GM18499 (cell line): ENCODE data around the gene MAML3.

ENCODE experiments used
- ATAC-seq: cut with Tn5 transposase; IDR thresholded peaks from one replicate; pipeline ENCODE4 v1.9.1; 2021; ENCODE audit warnings: moderate number of reproducible peaks; ENCODE audit not compliant: insufficient read depth, unreplicated experiment

MAML3 gene

DNA sequence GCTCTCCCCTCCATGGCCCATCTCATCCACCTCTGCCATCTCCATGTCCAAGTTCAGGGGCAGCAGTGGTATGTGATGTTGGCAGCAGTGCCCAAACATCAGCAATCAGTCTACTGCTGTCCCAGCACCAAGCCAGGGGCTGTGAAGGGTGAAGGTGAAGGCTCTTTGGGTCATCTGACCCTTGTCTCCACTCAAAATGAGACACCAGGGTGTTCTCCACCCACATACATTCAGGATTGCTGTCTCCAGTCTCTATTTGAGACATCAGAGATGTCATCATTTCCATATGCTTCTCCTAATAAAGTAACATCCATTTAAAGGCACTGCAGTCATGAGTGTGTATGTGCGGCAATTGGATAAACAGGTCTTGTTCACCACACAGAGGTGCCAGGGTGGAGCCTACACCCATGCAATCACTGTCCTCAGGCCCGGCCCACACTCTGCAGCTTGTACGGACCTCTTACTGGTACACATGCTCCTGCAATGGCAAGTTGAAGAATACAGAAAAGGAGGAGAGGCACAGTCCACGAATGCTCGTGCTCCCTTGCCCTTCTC lies 22.2 kb downstream of the MAML3 start:
- no peak for ATAC-seq

- ATAC-seq, result no peak
Observed at GRCh38 chr4:140130677-140131076, 23.3 kb downstream of the MAML3 start.

GRCh38 chr4:140127422-140127821 lies 26.6 kb downstream of the MAML3 start:
- ATAC-seq, result no peak

GRCh38 chr4:140126261-140126660 lies 27.7 kb downstream of the MAML3 start:
- ATAC-seq, result no peak

DNA sequence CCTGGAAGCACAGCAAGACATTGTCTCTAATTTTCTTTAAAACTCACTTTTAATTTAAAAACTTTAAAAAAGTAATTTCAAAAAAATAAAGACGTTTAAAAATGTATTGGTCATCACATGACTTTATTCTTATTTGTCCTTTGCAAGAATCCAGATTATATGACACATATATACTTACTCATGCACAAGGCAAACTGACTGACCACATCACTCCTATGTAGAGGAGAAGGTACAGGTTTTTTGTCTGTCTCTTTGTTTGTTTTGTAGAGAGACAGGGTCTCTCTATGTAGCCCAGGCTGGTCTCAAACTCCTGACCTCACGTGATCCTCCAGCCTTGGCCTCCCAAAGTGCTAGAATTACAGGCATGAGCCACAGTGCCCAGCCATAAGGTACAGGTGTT lies 28.6 kb downstream of the MAML3 start:
- ATAC-seq, result no peak

DNA sequence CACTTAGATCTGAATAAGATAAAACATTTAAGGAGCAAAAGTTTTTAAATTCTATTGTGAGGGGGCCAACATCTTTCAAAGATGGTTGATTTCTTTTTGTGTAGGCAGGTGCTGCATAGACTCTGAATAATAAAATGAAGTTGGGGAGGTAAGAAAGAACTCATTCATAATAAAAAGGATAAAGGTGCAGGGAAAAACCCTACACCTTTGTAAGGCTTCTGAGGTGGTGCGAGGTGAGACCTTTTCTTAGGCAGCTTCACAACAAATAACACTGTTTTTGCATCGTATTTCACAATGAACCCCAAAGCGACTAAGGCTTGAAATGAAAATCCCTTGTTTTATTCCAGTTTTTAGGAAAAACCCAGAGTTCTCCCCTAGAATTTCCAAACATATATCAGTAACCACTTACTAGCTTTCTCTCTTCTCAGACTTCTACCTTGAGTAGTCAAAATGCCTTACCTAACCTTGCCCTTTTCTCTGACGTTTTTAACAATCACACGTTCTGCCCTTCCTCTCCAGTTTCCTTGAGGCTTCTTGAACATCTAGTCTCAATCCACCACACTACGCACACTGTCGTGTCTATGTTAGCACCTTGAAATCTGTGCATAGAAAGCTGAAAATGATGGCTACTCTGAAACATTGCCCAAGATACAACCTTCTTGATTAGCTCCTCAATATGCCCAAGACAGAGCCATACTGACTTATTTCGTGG lies 30.2 kb downstream of the MAML3 start:
- no peak for ATAC-seq

GRCh38 chr4:140122891-140123290 lies 31.1 kb downstream of the MAML3 start:
- ATAC-seq, result no peak

DNA sequence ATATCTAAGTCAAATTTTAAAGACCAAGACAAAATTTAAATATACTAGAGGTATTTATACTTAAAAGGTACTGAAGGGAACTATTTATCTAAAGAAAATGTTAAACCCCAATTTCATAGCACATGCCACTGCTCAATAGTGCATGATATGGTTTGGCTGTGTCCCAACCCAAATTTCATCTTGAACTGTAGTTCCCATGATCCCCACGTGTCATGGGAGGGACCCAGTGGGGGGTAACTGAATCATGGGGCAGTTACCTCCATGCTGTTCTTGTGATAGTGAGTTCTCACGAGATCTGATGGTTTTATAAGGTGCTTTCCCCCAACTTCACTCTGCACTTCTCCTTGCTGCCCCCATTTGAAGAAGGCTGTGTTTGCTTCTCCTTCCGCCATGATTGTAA lies 32.3 kb downstream of the MAML3 start:
- no peak for ATAC-seq

DNA sequence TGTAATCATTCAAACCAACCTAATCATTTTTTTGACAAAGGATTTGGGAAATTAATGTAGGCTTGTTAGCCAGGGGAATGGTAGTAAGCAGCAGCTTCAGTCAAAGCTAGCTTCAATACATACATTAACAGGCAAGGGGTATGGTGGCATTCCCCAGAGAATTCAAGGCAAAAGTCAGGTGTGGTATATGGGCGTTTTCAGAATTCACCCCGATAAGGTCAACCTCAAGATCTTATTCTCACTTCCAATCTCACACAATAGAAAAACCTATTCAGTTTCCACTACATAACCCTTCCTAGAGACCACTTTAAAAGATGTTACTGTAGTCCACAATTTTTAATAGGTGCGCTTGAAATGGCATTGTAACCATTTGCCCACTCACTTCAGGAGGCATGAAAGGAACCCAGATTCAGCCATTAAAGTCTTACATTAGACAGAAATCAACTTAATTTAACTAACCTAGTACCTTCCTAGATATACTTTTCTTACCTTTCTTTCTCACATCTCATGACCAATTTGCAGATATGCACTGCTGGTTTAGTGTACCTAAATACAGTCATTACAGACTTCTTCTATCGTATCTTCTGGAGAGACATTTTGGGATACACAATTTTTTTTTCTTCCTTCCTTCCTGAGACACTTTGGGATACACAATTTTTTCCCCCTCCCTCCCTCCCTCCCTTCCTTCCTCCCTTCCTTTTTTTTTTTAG lies 34.9 kb downstream of the MAML3 start:
- no peak for ATAC-seq

DNA sequence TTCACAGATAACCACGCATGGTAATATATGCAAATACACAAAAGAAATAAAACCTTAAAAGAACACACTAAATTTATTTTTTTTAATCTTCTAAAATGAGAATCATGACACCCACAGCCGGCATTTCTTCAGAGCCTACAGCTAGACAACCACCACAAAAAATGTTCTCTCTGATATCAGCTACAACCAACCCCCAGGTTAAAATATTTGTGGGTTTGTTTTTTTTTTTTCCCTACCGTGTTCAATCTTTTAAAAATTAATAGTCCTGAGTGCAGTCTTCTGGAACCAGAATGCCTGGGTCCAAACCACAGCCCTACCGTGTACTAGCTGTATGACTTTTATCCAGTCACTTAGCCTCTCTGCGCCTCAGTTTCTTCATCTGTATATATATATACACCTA lies 36.0 kb downstream of the MAML3 start:
- no peak for ATAC-seq

- ATAC-seq, result no peak
Observed at GRCh38 chr4:140116442-140117104, 37.4 kb downstream of the MAML3 start.

DNA sequence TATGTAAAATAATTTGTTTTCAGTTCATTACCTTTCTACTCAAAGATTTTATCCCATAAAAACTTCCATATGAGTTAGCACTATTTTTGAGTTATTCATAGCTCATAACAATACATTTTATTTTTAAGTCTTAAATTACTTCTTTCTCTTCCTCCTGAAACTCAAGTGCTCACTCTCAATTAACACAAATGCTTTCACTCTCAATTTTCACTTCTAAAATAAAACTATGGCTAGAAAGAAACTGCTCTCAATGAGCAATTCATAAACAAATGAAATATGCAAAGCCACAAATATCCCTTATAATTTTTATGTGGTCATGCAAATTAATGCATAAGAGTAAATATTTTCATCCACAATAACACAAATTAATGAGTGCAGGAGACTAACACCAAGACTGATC lies 38.8 kb downstream of the MAML3 start:
- ATAC-seq, result no peak

DNA sequence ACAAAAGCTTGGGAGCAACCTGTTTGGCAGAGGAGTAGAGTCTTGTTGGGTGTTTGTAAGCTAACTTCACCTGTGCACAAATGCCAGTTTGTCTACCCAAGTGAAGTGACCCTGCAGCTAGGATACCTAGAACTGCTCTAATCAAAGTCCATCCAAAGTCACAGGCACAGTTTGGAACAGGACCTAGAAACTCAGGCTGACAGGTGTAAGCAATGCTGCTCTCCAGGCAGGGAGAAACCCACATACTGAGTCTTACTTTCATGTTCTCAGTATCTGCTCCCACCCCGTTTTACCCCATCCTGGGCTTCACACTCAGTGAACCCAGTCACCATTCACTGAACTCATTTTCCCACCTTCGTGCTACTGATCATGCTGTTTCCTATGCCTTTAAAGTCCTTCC lies 40.3 kb downstream of the MAML3 start:
- no peak for ATAC-seq

DNA sequence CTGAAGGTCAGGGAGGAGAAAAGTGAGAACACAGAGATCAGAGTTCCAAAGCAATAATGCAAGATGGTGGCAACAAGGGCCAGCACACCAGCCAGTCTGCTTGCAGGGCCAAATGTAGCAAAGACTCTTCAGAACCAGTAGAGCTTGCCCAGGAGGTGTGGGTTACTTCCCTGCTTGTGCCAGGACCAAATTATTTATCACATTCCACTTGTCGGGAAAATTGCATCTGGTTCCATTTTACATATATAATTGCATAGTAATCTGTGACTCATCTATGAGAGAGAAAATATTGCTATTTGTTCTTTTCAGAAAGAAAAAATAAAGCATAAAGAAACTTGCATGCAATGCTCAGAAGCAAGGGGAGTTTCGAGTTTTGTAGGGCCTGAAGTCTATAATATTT lies 41.4 kb downstream of the MAML3 start:
- no peak for ATAC-seq

DNA sequence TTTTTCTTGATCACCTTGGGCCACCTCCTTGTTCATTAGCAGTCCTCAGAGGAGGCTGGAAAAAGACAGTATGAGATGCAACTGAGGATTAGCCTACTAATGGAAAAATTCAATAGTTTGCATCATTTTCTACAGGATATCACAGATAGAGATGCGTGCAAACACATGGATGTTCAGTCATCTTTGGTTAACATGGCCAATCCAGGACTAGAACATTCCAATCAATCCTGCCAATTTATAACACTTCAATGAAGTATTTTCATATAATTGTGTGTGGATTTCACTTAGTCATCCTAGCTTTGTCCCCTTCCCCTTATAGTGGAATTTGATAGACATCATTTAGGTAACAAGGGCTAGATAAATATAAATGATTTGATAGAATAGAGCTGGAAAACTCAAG lies 42.7 kb downstream of the MAML3 start:
- no peak for ATAC-seq

GRCh38 chr4:140110542-140111215 lies 43.3 kb downstream of the MAML3 start:
- no peak for ATAC-seq

DNA sequence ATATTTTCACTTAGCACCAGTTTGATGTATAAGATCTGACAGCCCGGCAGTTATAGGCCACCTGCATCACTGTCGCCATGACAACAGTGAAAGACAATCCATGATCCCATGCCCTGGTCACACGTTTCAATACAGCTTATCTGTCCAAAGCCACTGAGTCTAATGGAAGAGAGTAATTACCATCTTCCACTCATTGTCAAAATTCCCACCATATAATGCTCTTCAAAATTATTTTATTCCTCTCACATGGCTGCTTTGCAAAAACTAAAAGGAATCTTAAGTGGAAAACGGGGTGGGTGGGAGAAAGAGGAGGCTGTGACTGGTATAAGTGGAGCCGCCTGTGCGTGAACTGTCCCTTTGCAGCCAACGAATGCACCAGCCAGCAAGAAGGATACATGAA lies 44.2 kb downstream of the MAML3 start:
- no peak for ATAC-seq

DNA sequence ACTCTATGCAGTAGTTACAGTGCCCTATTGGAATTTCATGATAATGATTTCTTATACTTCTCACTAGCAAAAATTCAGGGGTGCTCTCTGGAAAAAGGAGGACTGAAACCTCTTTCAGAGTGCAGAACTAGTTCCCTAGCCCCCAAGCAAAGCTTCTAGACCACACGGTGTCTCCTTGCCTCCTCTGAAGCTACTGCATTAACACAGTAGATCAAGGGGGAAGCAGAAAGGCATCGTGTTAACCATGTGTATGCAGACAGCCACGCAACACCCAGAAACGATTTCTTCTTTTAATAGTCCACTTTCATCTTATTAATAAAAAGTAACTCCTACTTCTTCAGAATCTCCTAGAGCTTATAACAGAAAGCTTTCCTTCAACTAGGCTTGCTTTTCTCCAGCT lies 44.7 kb downstream of the MAML3 start:
- ATAC-seq, result no peak

DNA sequence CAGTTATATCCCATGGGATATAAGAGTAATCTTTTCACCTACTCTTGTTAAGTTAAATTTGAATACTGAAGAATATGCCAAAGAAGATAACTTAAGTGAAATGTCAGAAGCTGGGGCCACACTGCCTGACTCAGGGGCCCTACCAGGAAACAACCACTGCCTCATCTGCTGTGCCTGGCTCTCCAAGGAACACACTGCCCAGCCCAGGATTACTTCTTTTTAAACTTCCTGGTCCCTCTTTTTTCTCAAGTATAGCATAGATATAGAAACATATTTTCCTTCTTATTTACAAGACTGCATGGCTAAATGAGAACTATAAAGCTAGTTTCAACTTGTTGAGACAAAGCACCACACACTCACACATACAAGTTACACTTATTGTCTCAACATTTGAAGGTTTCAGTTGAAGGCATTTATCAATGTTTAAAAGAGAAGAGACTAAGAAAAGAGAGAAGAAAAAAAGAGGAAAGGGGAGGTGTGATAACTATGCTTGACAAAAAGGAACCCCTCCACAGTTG lies 45.2 kb downstream of the MAML3 start:
- no peak for ATAC-seq

GRCh38 chr4:140108243-140108642 lies 45.7 kb downstream of the MAML3 start:
- ATAC-seq, result no peak
